Subcutaneous adipose tissue (tissue), 4 donors: Measurements from ENCODE around the gene ARMC2. TPM values are rescaled to one million over a fixed set of nuclear protein-coding genes. Genes with fewer than 3 reads are reported as not detected.

Experiments used
- total RNA-seq, 4 donors: library from RNA; depleted of rRNA; stranded (reverse); fragments of >200 nt; gene quantifications; one replicate each; pipeline ENCODE4 v1.1.0, GENCODE V29; 2016
- TF ChIP-seq, protein P1 (sequence below): fragments of 450-650 bp; IDR thresholded peaks from one replicate; pipeline ENCODE4 v1.5.1; 2016; ENCODE audit warnings: low read depth, mild to moderate bottlenecking, control low read depth, antibody characterized with exemption, moderate library complexity

The ARMC2 gene
- total RNA-seq, 4 donors from 2014 or later, result 3.6 to 6.5 (median 5.2) TPM

DNA sequence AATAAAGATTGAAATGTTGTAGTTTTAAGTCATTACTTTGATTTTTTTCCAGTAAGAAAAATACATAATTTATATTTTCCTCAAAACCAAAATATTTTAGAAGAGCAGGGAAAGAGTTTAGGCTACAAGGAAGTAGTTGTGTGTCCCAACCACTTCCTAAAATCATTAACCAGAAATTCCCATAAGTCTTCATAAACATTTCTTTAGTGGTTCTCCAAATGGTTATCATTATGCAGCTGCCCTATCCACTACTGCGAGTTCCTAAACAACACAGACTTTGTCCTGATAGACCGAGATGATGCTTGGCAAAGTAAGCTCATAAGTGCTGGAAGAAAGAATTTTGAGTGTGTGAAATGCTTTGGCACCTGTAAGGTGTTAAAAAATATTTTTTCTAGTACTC lies 93.6 kb downstream of the ARMC2 start:
- TF ChIP-seq, protein P1, sequence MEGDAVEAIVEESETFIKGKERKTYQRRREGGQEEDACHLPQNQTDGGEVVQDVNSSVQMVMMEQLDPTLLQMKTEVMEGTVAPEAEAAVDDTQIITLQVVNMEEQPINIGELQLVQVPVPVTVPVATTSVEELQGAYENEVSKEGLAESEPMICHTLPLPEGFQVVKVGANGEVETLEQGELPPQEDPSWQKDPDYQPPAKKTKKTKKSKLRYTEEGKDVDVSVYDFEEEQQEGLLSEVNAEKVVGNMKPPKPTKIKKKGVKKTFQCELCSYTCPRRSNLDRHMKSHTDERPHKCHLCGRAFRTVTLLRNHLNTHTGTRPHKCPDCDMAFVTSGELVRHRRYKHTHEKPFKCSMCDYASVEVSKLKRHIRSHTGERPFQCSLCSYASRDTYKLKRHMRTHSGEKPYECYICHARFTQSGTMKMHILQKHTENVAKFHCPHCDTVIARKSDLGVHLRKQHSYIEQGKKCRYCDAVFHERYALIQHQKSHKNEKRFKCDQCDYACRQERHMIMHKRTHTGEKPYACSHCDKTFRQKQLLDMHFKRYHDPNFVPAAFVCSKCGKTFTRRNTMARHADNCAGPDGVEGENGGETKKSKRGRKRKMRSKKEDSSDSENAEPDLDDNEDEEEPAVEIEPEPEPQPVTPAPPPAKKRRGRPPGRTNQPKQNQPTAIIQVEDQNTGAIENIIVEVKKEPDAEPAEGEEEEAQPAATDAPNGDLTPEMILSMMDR, result no peak

DNA sequence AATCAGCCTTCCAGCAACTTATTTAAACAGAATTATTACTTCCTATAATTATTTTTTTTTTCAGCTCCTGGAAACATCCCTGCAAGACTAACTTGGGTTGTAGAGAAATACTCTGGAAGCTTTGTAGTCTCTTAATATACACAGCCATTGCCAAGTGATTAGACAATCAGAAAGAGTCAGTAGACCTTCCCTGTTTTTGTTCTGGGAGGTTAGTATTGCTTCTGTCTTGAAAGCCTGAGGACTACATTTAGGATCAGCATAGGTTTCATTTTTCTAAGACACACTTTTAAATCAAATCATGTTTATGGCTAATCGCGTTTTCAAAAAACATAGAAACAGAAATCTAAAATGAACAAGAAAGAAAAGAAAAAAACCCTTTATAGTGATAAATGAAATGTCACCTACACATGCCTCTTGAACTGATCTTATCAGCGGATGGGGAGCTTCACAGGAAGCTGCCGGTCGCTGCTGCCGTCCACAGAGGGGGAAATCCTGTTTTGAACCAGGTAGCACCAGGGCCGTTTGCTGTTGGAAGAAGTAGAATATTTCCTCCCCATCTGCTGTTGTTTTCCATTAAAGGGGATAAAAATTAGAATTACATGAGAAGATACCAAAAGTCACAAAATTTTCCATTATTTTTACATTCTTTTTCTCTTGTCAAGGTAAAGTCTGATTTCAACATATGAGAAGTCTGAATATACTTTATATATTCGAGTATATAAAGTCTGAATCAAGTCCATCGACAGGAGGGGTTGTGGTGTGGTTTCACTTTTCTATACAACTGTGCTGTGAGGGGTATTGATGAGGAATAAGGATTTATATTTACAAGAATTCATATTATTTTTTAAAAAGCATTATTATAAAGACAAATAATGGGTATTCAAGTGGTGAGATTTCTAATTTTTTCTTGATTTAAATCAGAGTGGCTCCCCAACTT lies 94.6 kb downstream of the ARMC2 start:
- TF ChIP-seq, protein P1, result no peak

DNA sequence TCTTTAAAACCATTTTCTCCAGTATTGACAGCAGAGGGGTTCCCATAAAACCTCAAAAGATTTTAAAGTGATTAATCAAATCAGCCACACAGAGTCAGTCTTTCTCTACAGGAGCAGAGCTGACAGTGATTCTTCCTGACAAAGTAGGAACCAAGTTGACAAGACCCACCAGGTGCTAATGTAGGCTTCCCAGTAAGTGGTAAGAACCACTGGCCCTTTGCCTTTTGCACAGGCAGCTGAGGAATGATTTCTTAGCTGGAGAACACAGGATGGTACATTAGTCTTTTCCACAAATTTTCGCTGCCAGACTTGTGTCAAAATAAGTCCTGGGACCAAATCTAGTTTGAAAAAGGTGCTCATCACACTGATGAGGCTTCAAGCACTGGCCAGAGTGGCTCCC lies 95.8 kb downstream of the ARMC2 start:
- TF ChIP-seq, protein P1, result no peak

DNA sequence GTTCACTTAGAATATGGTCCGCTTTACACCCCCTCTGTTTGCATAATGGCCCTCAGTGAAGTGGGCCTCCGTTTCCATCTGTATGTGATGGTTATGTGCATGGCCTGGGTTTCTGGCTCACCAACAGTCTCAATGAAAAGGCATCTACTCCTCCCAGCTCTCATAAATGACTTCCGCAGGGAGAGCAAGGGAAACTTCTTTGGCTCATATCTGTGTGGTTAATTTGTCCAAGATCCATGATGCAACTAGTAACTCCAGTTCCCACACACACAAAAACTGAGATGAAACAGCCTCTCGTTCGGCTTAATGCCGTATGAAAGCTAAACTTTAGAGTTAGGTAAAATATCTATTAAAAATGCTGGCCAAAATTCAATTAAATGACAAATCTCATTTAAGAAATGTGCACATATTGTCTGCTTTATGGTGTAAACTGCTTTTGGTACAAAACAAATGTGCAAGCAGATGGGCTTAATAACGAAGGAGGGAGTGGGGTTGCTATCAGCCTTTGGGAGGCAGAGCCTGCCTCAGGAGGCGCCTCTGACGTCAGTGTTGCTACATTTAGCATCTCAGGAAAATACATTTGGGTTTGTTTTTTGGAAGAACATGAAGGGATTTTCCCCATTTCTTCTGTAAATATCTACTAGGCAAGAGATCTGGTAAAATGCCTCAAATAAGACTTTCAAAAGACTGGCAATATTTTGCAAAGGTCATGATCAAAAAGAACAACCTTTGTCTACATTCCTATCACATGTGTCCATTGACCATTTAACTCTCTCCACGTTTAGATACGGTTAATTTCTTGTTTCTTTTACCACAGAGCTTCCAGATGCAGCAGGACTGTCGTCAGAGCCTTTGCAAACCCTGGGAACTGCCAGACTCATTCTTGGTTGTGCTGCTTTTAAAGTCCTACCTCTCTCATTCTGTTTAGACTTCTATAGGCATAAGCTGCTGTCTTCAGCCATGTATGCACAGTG lies 96.8 kb downstream of the ARMC2 start:
- TF ChIP-seq, protein P1, result no peak

- TF ChIP-seq, protein P1, result no peak
Observed at GRCh38 chr6:108945681-108946159, 97.5 kb downstream of the ARMC2 start.

GRCh38 chr6:108946695-108947094 lies 98.5 kb downstream of the ARMC2 start:
- TF ChIP-seq, protein P1, result no peak
